Measurements from ENCODE around the gene PIEZO2.

- TF ChIP-seq CTCF (IDR thresholded peaks at IDR 0.05 in 8 of 11, conservative IDR thresholded peaks at IDR 0.05 in 3 of 11): no peak
- TF ChIP-seq POLR2A (IDR thresholded peaks at IDR 0.05): no peak
Observed at GRCh38 chr18:10690366-10690765, 459.0 kb downstream of the PIEZO2 start.

All from spleen (tissue), 7 donors.